Fibroblast of peridontal ligament (primary cell): Measurements from ENCODE around the gene LENG9.
A peak's percentile ranks its signal among the peaks of the same experiment; 100 is the strongest.

Experiments used
- DNase-seq: peaks from one replicate; pipeline ENCODE4 v3.0.0-alpha.2; 2010; ENCODE audit errors: extremely low read depth

LENG9 gene

GRCh38 chr19:54439174-54439851 is 24.3 kb downstream of the LENG9 start:
- peak; percentile 28 for DNase-seq

- DNase-seq: no peak
These were observed 26.8 kb downstream of the LENG9 start for GRCh38 chr19:54436628-54437252.

- no peak for DNase-seq
These were observed 27.5 kb downstream of the LENG9 start for GRCh38 chr19:54436031-54436523.

GRCh38 chr19:54435551-54436016 is 28.0 kb downstream of the LENG9 start:
- DNase-seq: no peak

GRCh38 chr19:54434873-54435214 is 28.7 kb downstream of the LENG9 start:
- DNase-seq: no peak

DNA sequence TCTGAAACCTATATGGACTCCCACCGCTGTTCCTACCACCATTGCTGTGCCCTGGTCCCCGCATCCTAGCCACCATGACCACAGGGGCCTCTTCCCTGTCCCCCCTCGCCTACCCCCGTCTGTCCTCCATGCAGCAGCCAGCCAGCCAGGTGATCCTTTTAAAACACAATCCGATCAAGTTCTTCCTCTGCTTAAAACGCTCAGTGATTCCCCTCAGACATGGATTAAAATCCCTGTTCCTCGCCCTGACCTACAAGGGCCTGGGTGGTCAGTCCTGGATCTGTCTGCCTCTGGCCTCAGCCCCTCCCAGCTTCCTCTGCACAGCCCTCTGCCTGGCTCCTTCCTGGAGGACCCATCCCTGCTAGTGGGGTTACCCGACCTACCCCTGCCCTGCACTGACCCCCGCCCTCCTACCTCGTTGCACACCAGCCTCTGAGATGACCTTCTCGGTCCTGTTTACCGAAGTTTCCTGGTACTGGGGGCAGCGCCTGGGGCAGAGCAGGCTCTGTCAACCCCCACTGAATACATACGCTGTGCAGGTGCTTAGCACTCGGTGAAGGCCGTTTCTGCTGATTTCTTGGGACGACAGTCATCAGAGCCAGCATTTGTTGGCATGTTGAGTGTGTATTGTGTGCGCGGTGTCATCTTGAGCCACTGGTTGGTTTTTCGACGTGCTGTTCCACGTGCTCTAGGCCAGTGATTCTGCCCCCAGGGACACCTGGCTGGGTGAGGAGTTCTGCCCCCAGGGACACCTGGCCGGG is 29.3 kb downstream of the LENG9 start:
- no peak for DNase-seq

- DNase-seq: no peak
These were observed 29.9 kb downstream of the LENG9 start for GRCh38 chr19:54433697-54434096.

DNA sequence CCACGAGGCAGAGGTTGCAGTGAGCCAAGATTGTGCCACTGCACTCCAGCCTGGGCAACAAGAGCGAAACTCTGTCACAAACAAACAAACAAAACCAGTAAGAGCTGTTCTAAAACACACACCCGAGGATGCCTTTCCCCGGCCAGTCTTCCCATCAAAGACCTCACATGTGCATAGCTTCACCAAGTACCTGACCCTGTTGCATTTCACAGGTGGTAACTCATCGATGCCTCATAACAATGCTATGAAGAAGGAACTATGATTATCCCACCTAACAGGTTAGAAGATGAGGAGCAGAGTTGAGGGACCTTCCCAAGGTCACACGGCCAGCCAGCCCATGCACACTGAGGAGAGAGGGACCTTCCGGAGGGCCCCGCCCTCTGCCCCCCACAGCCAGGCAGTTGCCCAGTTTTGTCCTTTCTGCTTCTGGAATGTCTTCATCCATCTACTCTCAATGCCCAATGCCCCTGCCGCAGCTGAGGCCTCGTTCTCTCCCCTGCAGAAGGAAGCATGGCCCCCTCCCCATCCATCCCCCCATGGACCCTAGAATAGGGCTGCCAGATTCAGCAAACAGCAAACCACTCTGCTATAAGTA is 31.3 kb downstream of the LENG9 start:
- DNase-seq: no peak

- peak; percentile 17 for DNase-seq
These were observed 32.2 kb downstream of the LENG9 start for GRCh38 chr19:54431255-54431838.

DNA sequence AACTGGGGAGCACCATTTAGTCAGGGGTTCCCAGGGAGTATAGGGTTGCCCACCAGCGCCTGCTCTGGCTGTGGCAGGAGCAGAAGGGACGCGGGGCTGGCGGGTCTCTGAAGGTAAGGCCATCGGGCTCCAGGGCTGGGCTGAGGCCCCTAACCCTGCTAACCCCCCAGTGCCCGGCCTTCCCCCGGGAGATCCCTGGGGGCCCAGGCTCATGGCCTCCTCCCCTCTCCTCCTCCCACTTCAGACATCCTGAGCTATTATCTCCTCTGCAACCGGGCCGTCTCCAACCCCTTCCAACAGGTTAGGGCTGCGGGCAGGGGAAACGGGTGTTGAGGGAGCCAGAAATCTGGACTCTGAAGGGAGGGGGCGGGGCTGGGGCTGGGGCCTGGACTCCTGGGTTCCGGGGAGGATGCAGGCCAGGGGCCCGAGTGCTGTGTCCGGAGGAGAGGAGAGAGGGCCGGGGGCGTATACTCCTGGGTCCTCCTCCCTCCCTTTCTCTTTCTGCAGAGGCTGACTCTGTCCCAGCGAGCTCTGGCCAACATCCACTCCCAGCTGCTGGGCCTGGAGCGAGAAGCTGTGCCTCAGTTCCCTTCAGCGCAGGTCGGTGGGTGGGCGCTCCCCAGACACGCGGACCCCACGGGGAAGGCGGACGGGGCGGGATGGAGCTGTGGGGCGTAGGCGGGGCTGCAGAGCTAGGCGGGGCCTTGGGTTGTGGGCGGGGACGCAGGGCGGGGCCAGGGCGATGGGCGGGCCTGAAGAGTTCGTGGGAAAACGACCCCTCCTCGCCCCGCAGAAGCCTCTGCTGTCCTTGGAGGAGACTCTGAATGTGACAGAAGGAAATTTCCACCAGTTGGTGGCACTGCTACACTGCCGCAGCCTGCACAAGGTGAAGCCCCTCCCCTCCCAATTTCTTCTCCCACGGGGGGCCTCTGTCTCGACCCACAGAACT is 33.0 kb downstream of the LENG9 start:
- DNase-seq: no peak

- DNase-seq: no peak
These were observed 33.9 kb downstream of the LENG9 start for GRCh38 chr19:54429545-54430227.

DNA sequence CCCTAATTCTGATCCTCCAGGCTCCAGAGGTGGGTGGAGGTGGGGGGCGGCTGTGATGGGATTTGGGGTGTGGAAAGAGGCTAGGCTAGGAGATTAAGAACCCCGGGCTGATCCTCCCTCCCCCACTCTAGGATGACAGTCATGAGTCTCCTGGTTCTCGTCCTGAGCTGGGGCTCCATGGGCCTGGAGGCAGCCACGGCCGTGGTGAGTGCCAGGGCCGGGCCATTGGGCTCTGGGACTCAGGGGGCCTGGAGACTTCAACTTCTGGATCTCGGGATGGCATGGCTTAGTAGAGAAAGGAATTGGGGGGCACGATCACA is 34.4 kb downstream of the LENG9 start:
- no peak for DNase-seq

DNA sequence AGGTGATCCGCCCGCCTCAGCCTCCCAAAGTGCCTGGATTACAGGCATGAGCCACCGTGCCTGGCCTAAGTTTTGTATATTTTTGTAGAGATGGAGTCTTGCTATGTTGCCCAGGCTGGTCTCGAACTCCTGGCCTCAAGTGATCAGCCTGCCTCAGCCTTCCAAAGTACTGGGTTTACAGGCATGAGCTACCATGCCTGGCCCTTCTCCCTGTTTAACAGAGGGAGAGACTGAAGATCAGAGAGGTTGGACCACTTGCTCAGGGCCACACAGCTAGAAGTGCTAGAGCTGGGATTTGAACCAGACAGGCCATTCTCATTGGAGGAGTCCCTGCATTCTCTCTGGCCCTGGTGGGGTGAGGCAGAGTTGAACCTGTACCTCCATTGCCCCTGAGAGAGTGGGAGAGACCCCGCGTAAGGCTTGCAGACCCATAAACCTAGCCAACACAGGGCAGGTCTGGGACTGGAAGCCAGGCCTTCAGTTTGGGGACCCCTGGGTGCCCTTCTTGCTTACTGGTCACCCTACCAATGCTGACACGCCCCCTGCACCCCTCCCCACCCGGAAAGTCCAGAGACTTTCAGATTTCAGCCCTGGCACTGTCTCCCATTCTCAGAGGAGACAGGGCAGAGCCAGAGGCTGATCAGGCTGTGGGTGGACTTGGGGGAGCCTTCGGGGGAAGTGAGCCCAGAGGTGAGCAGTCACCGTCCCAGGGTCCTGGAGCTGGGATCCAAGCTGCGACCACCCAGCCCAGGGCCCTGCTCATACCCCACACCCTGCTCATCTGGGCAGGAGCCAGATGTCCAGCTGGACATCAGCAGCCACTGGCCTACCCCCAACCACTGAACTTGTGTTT is 35.0 kb downstream of the LENG9 start:
- DNase-seq: no peak

DNA sequence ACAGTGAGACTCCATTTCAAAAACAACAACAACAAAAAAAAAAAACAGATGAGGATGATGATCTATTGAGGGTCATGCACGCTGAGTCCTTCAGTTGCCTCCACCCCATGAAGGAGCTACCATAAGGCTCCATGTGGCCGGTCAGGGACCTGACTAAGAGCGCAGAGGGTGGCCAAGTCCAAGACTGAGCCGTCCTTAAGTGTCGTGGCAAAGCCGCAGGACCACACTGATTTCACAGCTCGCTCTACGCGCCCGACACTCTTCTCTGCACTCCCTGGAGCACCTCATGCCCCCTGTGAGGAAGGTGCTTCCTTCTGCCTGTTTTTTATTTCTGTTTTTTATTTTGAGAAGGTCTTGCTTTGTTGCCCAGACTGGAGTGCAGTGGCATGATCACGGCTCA is 36.0 kb downstream of the LENG9 start:
- DNase-seq: no peak

GRCh38 chr19:54426291-54426931 is 37.2 kb downstream of the LENG9 start:
- no peak for DNase-seq

DNA sequence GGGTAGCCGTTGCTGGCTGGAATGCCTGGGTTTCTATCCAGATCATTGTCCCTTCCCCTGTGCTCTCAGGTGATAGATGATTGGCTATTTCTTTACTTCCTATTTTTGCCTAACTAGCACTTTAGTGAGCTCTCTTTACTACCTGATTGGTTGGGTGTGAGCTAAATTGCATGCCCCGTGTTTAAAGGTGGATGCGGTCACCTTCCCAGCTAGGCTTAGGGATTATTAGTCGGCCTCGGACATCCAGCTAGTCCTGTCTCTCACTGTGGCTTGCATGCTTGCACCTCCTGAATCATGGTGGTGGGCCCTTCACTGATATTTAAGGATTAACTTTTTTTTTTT is 38.2 kb downstream of the LENG9 start:
- DNase-seq: no peak

GRCh38 chr19:54424660-54425381 is 38.8 kb downstream of the LENG9 start:
- DNase-seq: no peak

DNA sequence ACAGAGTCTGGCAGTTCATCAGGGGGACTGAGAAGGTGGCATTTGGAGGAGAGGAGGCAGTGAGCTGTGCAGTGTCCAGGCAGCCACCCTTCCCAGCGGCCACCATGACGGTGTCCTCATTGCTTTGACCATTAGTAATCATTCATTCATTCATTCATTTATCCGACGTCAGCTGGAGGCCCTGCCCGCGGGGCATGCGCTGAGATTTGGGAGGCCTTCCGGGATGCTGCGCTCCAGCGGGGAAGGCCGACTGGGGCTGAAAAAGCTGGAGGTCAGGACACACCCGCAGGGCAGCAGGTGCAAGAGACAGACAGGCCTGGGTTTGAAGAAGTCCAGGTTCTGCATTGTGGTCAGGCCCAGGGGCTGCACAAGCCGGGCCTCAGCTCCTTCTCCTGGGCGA is 39.4 kb downstream of the LENG9 start:
- DNase-seq: no peak
